Tibial nerve (tissue), 4 donors: ENCODE results near the gene RFX5. TPM values are rescaled to one million over a fixed set of nuclear protein-coding genes. Genes with fewer than 3 reads are reported as not detected.
A peak's percentile ranks its signal among the peaks of the same experiment; 100 is the strongest.

Experiments used
- DNase-seq, 2 donors: peaks; one replicate each; pipeline ENCODE4 v3.0.0-alpha.2; 2019; ENCODE audit warnings: low spot score in 2 of 2
- H3K27ac ChIP-seq, 4 donors: fragments of 200-600 bp; sonication (generic) in 3 of 4; one replicate each; pipeline ENCODE4 v1.5.1; 2017 to 2019; ENCODE audit warnings: mild to moderate bottlenecking in 1 of 4
- H3K27me3 ChIP-seq, 2 donors: fragments of 200-600 bp; sonication (generic) in 1 of 2; one replicate each; pipeline versions ENCODE4 v1.5.1 to v1.6.0; 2017 to 2019
- H3K36me3 ChIP-seq, 3 donors: fragments of 200-600 bp; sonication (generic); one replicate each; pipeline ENCODE4 v1.5.1; 2018 to 2019
- H3K4me1 ChIP-seq, 4 donors: fragments of 200-600 bp; sonication (generic) in 3 of 4; one replicate each; pipeline ENCODE4 v1.5.1; 2017 to 2019
- H3K4me3 ChIP-seq, 4 donors: fragments of 200-600 bp; sonication (generic) in 3 of 4; one replicate each; pipeline ENCODE4 v1.5.1; 2017 to 2019; ENCODE audit warnings: mild to moderate bottlenecking in 1 of 4, moderate library complexity in 1 of 4
- H3K9me3 ChIP-seq, 4 donors: fragments of 200-600 bp; sonication (generic) in 3 of 4; one replicate each; pipeline ENCODE4 v1.5.1; 2017 to 2019
- CTCF ChIP-seq, 5 experiments: fragments of 200-600 bp in 3 of 5; fragments of 450-650 bp in 2 of 5; sonication (generic) in 3 of 5; IDR thresholded peaks; one replicate each; pipeline ENCODE4 v1.5.1; 2016 to 2019; ENCODE audit warnings: antibody characterized with exemption in 5 of 5, mild to moderate bottlenecking in 3 of 5, moderate library complexity in 2 of 5
- EP300 ChIP-seq, 2 donors: sonication (generic); formaldehyde crosslinking; IDR thresholded peaks; one replicate each; pipeline ENCODE4 v1.6.1; 2017; ENCODE audit warnings: antibody characterized with exemption in 2 of 2, mild to moderate bottlenecking in 1 of 2
- POLR2A ChIP-seq, 2 donors: fragments of 450-650 bp; IDR thresholded peaks; one replicate each; pipeline ENCODE4 v1.6.1; 2017; ENCODE audit warnings: antibody characterized with exemption in 2 of 2, mild to moderate bottlenecking in 2 of 2, moderate library complexity in 2 of 2
- WGBS, 2 donors: methylation state at CpG; one replicate each; pipeline ENCODE4 v1.1.5; 2018; 5-methylcytosine and 5-hydroxymethylcytosine counted together
- total RNA-seq, 4 donors: library from RNA; depleted of rRNA; stranded (reverse); fragments of >200 nt; gene quantifications; one replicate each; pipeline ENCODE4 v1.1.0, GENCODE V29; 2016

RFX5 gene
- total RNA-seq, 4 donors from 2014 or later: 17.7 to 45.0 (median 32.8) TPM

- no peak for TF ChIP-seq POLR2A (IDR thresholded peaks at IDR 0.05)
- Histone ChIP-seq H3K36me3 (peaks cover 0 to 35% (median 19%) of the 10 kb centered on the region in 3 donors), H3K4me1 (peaks cover 0 to 29% (median 9%) of the 10 kb centered on the region in 4 donors), H3K4me3 (no peak overlapping the region), H3K27ac (no peak overlapping the region), H3K27me3 (no peaks in the 10 kb centered on the region), H3K9me3 (no peaks in the 10 kb centered on the region)
- WGBS, 2 donors: 75 to 80% methylated on average over 9 of the region's 9 CpGs
- no peak for DNase-seq
Observed at GRCh38 chr1:151343587-151343986, 3.5 kb downstream of the RFX5 start.

GRCh38 chr1:151342569-151342968, 4.5 kb downstream of the RFX5 start:
- DNase-seq: no peak
- no peak overlapping the region for H3K27ac ChIP-seq
- no peak overlapping the region for H3K4me3 ChIP-seq
- TF ChIP-seq EP300 (IDR thresholded peaks at IDR 0.05) (no peak), CTCF (IDR thresholded peaks at IDR 0.05) (no peak), POLR2A (IDR thresholded peaks at IDR 0.05) (no peak)
- peaks cover 0 to 35% (median 19%) of the 10 kb centered on the region in 3 donors for H3K36me3 ChIP-seq
- WGBS, 2 donors: 89 to 96% methylated on average over 6 of the region's 6 CpGs
- H3K9me3 ChIP-seq: no peaks in the 10 kb centered on the region
- no peaks in the 10 kb centered on the region for H3K27me3 ChIP-seq
- H3K4me1 ChIP-seq: peaks cover 0 to 25% (median 7%) of the 10 kb centered on the region in 4 donors

GRCh38 chr1:151342021-151342420, 5.0 kb downstream of the RFX5 start:
- Histone ChIP-seq H3K27me3 (no peaks in the 10 kb centered on the region), H3K4me3 (no peak overlapping the region), H3K9me3 (no peaks in the 10 kb centered on the region), H3K4me1 (peaks cover 0 to 23% (median 7%) of the 10 kb centered on the region in 4 donors), H3K27ac (no peak overlapping the region), H3K36me3 (peaks cover 0 to 35% (median 19%) of the 10 kb centered on the region in 3 donors)
- 80 to 87% methylated on average over 2 of the region's 2 CpGs for WGBS, 2 donors
- no peak for DNase-seq
- TF ChIP-seq POLR2A (IDR thresholded peaks at IDR 0.05) (no peak), CTCF (IDR thresholded peaks at IDR 0.05) (no peak), EP300 (IDR thresholded peaks at IDR 0.05) (no peak)

- Histone ChIP-seq H3K4me1 (peaks cover 0 to 18% (median 5%) of the 10 kb centered on the region in 4 donors), H3K27ac (peak overlapping the region; percentile 38 to 69 (median 54)), H3K4me3 (no peak overlapping the region), H3K9me3 (no peaks in the 10 kb centered on the region), H3K36me3 (peaks cover 0 to 35% (median 19%) of the 10 kb centered on the region in 3 donors), H3K27me3 (no peaks in the 10 kb centered on the region)
- 28 to 30% methylated on average over 7 of the region's 7 CpGs for WGBS, 2 donors
- peak in 1 of 2 donors; percentile 73 for DNase-seq
- TF ChIP-seq POLR2A (IDR thresholded peaks at IDR 0.05) (no peak), CTCF (IDR thresholded peaks at IDR 0.05) (peak; percentile 55 to 87 (median 70)), EP300 (IDR thresholded peaks at IDR 0.05) (peak; percentile 20 to 59)
Observed at GRCh38 chr1:151340870-151341754, 5.9 kb downstream of the RFX5 start.

- Histone ChIP-seq H3K9me3 (no peaks in the 10 kb centered on the region), H3K27ac (no peak overlapping the region), H3K4me1 (peaks cover 0 to 9% (median 0%) of the 10 kb centered on the region in 4 donors), H3K36me3 (no peaks in the 10 kb centered on the region), H3K27me3 (no peaks in the 10 kb centered on the region), H3K4me3 (no peak overlapping the region)
- 83 to 88% methylated on average over 3 of the region's 3 CpGs for WGBS, 2 donors
- no peak for DNase-seq
- TF ChIP-seq POLR2A (IDR thresholded peaks at IDR 0.05): no peak
- TF ChIP-seq EP300 (IDR thresholded peaks at IDR 0.05): no peak
- no peak for TF ChIP-seq CTCF (IDR thresholded peaks at IDR 0.05)
Observed at GRCh38 chr1:151336556-151336955, 10.5 kb downstream of the RFX5 start.
